Measurements from ENCODE around the gene ARMC6.

The ARMC6 gene

GRCh38 chr19:19107654-19108053, 74.3 kb downstream of the ARMC6 start:
- Histone ChIP-seq H2AFZ (ENCODE audit: low read depth, low read length) (no peak overlapping the region), H3K14ac (ENCODE audit: low read length in 2 of 2) (no peak overlapping the region), H3K36me3 (ENCODE audit: control insufficient read depth in 1 of 2, insufficient read depth in 2 of 2, low read depth in 1 of 2, low read length in 2 of 2) (peaks cover 0 to 12% of the 10 kb centered on the region in 2 experiments), H2BK12ac (ENCODE audit: low read length in 2 of 2) (no peak overlapping the region), H3K79me1 (replicated peaks; ENCODE audit: low read length, poor library complexity, severe bottlenecking) (no peaks in the 10 kb centered on the region), H3K27me3 (ENCODE audit: control insufficient read depth in 1 of 2, insufficient read depth in 1 of 2, low read length in 2 of 2) (peaks cover 0 to 14% of the 10 kb centered on the region in 2 experiments), H3K23ac (ENCODE audit: low read length in 2 of 2) (no peak overlapping the region), H3K9ac (ENCODE audit: low read length) (no peak overlapping the region), H3K18ac (ENCODE audit: low read depth in 1 of 2, low read length in 2 of 2) (no peak overlapping the region), H2AK5ac (ENCODE audit: low read length, severe bottlenecking) (no peak overlapping the region), H3K9me3 (ENCODE audit: control insufficient read depth, low read length) (no peaks in the 10 kb centered on the region), H2BK5ac (ENCODE audit: low read depth, low read length, poor library complexity, severe bottlenecking) (no peak overlapping the region), H3K4me3 (ENCODE audit: insufficient read depth in 1 of 2, low read depth in 1 of 2, low read length in 2 of 2) (no peak overlapping the region), H3K4me2 (ENCODE audit: low read length, poor library complexity, severe bottlenecking) (no peak overlapping the region), H3K4ac (ENCODE audit: low read depth in 1 of 2, low read length in 2 of 2) (no peak overlapping the region), H3K27ac (ENCODE audit: low read length, poor library complexity, severe bottlenecking) (no peak overlapping the region), H2BK120ac (ENCODE audit: low read depth, low read length) (no peak overlapping the region), H2BK15ac (ENCODE audit: low read depth, poor library complexity, severe bottlenecking) (no peak overlapping the region), H3K4me1 (ENCODE audit: control insufficient read depth, insufficient read depth, low read depth, low read length) (peaks cover 38% of the 10 kb centered on the region), H4K91ac (ENCODE audit: low read length) (no peak overlapping the region), H4K8ac (ENCODE audit: low read length) (no peak overlapping the region)
- DNase-seq = no peak
- WGBS = 88% methylated on average over 8 of the region's 11 CpGs

All from mesenchymal stem cell (in vitro differentiated cells and primary cell).